Liver (tissue), 3 donors: ENCODE data around the gene GBX2.

ENCODE experiments used
- EGR1 ChIP-seq, 2 donors: IDR thresholded peaks; 2 replicates each; pipeline ENCODE4 v1.6.1; 2016 to 2018; ENCODE audit warnings: antibody characterized with exemption in 2 of 2, low read depth in 2 of 2
- FOXA1 ChIP-seq: IDR thresholded peaks from 2 replicates; pipeline ENCODE4 v1.6.1; 2016; ENCODE audit warnings: antibody characterized with exemption
- GABPA ChIP-seq, 2 donors: IDR thresholded peaks in 1 of 2; conservative IDR thresholded peaks in 1 of 2; 2 replicates each; pipeline ENCODE4 v1.6.1; 2016; ENCODE audit warnings: antibody characterized with exemption in 2 of 2, mild to moderate bottlenecking in 1 of 2, moderate library complexity in 1 of 2
- RAD21 ChIP-seq, 2 donors: IDR thresholded peaks; 2 replicates each; pipeline ENCODE4 v1.6.1; 2016; ENCODE audit warnings: antibody characterized with exemption in 2 of 2, mild to moderate bottlenecking in 2 of 2
- RXRA ChIP-seq, 2 donors: IDR thresholded peaks; 2 replicates each; pipeline ENCODE4 v1.6.1; 2017 to 2018; ENCODE audit warnings: antibody characterized with exemption in 2 of 2, mild to moderate bottlenecking in 1 of 2
- SP1 ChIP-seq: IDR thresholded peaks from 2 replicates; pipeline ENCODE4 v1.6.1; 2018; ENCODE audit warnings: antibody characterized with exemption, mild to moderate bottlenecking
- TAF1 ChIP-seq: conservative IDR thresholded peaks from 2 replicates; pipeline ENCODE4 v1.6.1; 2016; ENCODE audit warnings: antibody characterized with exemption, mild to moderate bottlenecking
- YY1 ChIP-seq: IDR thresholded peaks from 2 replicates; pipeline ENCODE4 v1.6.1; 2016; ENCODE audit warnings: antibody characterized with exemption, mild to moderate bottlenecking
- TF ChIP-seq, protein P1 (sequence below): fragments of 150-350 bp; IDR thresholded peaks from 2 replicates; pipeline ENCODE4 v1.5.1; 2017; ENCODE audit warnings: improper control_type of control experiment, low read depth, low read length; ENCODE audit not compliant: missing input control
- TF ChIP-seq, protein P2 (sequence below): IDR thresholded peaks from 2 replicates; pipeline ENCODE4 v1.6.1; 2016; ENCODE audit warnings: antibody characterized with exemption, mild to moderate bottlenecking
- TF ChIP-seq, protein P3 (sequence below): IDR thresholded peaks from 2 replicates; pipeline ENCODE4 v1.6.1; 2016; ENCODE audit warnings: antibody characterized with exemption
- TF ChIP-seq, protein P4 (sequence below): IDR thresholded peaks from 2 replicates; pipeline ENCODE4 v1.6.1; 2016; ENCODE audit warnings: antibody characterized with exemption
- TF ChIP-seq, protein P5 (sequence below): IDR thresholded peaks from 2 replicates; pipeline ENCODE4 v1.6.1; 2016; ENCODE audit warnings: antibody characterized with exemption
- donor health status: healthy.
- donor health status: healthy.

DNA sequence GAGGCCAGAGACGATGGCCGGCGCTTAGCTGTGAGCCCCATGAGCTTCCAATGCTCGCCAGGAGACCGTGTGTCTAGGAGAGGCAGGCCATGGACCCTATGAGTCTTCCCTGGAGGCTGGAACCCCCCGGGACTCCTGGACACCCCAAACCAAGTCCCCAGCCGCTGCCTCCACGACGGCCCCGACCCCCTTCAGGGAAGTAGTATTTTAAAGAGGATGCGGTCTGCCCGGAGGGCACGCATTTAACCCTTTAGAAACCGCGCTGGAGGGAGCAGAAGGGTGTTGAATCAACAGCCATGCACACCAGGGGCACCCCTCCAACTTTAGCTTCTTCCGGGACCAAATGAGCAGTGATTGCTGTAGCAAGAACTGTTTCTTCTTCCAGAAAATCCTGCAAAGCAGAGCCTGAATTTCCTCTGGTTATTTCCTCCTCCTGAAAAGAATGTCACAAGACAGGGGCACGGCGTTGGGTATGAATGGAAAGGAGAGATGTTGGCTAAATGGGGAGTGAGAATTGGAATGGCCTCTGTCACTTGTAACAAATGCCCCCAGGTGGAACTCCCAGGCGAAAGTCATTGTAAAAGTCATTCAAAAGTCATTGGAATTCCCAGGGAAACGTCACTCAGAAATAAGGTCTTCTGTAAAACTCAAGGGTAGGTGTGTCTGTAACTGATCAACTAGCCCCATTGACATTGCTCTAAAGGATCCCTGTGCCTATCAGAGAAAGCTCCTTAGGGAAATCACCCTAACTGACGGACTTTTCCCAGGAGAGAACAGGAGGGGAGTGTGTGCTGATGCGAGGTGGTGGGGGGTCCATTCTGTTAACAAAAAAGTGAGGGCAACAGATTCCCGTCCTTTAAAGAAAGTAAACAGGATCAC lies 5.8 kb upstream of the GBX2 start:
- TF ChIP-seq, protein P1, sequence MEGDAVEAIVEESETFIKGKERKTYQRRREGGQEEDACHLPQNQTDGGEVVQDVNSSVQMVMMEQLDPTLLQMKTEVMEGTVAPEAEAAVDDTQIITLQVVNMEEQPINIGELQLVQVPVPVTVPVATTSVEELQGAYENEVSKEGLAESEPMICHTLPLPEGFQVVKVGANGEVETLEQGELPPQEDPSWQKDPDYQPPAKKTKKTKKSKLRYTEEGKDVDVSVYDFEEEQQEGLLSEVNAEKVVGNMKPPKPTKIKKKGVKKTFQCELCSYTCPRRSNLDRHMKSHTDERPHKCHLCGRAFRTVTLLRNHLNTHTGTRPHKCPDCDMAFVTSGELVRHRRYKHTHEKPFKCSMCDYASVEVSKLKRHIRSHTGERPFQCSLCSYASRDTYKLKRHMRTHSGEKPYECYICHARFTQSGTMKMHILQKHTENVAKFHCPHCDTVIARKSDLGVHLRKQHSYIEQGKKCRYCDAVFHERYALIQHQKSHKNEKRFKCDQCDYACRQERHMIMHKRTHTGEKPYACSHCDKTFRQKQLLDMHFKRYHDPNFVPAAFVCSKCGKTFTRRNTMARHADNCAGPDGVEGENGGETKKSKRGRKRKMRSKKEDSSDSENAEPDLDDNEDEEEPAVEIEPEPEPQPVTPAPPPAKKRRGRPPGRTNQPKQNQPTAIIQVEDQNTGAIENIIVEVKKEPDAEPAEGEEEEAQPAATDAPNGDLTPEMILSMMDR = no peak
- TF ChIP-seq RXRA (IDR thresholded peaks at IDR 0.05) (no peak), TAF1 (no peak), GABPA (IDR thresholded peaks at IDR 0.05 in 1 of 2, conservative IDR thresholded peaks at IDR 0.05 in 1 of 2) (no peak), EGR1 (IDR thresholded peaks at IDR 0.05; ENCODE audit: low read depth in 2 of 2) (no peak), RAD21 (IDR thresholded peaks at IDR 0.05) (no peak), SP1 (no peak), YY1 (no peak), FOXA1 (no peak)
- TF ChIP-seq, protein P2, sequence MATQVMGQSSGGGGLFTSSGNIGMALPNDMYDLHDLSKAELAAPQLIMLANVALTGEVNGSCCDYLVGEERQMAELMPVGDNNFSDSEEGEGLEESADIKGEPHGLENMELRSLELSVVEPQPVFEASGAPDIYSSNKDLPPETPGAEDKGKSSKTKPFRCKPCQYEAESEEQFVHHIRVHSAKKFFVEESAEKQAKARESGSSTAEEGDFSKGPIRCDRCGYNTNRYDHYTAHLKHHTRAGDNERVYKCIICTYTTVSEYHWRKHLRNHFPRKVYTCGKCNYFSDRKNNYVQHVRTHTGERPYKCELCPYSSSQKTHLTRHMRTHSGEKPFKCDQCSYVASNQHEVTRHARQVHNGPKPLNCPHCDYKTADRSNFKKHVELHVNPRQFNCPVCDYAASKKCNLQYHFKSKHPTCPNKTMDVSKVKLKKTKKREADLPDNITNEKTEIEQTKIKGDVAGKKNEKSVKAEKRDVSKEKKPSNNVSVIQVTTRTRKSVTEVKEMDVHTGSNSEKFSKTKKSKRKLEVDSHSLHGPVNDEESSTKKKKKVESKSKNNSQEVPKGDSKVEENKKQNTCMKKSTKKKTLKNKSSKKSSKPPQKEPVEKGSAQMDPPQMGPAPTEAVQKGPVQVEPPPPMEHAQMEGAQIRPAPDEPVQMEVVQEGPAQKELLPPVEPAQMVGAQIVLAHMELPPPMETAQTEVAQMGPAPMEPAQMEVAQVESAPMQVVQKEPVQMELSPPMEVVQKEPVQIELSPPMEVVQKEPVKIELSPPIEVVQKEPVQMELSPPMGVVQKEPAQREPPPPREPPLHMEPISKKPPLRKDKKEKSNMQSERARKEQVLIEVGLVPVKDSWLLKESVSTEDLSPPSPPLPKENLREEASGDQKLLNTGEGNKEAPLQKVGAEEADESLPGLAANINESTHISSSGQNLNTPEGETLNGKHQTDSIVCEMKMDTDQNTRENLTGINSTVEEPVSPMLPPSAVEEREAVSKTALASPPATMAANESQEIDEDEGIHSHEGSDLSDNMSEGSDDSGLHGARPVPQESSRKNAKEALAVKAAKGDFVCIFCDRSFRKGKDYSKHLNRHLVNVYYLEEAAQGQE = no peak
- TF ChIP-seq, protein P3, sequence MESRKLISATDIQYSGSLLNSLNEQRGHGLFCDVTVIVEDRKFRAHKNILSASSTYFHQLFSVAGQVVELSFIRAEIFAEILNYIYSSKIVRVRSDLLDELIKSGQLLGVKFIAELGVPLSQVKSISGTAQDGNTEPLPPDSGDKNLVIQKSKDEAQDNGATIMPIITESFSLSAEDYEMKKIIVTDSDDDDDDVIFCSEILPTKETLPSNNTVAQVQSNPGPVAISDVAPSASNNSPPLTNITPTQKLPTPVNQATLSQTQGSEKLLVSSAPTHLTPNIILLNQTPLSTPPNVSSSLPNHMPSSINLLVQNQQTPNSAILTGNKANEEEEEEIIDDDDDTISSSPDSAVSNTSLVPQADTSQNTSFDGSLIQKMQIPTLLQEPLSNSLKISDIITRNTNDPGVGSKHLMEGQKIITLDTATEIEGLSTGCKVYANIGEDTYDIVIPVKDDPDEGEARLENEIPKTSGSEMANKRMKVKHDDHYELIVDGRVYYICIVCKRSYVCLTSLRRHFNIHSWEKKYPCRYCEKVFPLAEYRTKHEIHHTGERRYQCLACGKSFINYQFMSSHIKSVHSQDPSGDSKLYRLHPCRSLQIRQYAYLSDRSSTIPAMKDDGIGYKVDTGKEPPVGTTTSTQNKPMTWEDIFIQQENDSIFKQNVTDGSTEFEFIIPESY = no peak
- TF ChIP-seq, protein P4, sequence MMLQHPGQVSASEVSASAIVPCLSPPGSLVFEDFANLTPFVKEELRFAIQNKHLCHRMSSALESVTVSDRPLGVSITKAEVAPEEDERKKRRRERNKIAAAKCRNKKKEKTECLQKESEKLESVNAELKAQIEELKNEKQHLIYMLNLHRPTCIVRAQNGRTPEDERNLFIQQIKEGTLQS = no peak
- TF ChIP-seq, protein P5, sequence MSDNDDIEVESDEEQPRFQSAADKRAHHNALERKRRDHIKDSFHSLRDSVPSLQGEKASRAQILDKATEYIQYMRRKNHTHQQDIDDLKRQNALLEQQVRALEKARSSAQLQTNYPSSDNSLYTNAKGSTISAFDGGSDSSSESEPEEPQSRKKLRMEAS = no peak
